Lower leg skin (tissue), 3 donors: Measurements from ENCODE around the gene ATP6V0D1.

Source experiments
- CTCF ChIP-seq, 3 donors: fragments of 450-650 bp; IDR thresholded peaks; one replicate each; pipeline ENCODE4 v1.5.1; 2016; ENCODE audit warnings: antibody characterized with exemption in 3 of 3, mild to moderate bottlenecking in 3 of 3, moderate library complexity in 2 of 3
- POLR2A ChIP-seq, 2 donors: fragments of 450-650 bp; IDR thresholded peaks; one replicate each; pipeline ENCODE4 v1.6.1; 2016 to 2017; ENCODE audit warnings: antibody characterized with exemption in 2 of 2, mild to moderate bottlenecking in 1 of 2, moderate library complexity in 1 of 2

- TF ChIP-seq CTCF (IDR thresholded peaks at IDR 0.05) (no peak), POLR2A (IDR thresholded peaks at IDR 0.05) (no peak)
These were observed 39.0 kb downstream of the ATP6V0D1 start for GRCh38 chr16:67441907-67442306.
